Hepatocyte (in vitro differentiated cells): ENCODE data around the gene CTSL. TPM values are rescaled to one million over a fixed set of nuclear protein-coding genes. Genes with fewer than 3 reads are reported as not detected.

Source experiments
- DNase-seq: peaks from one replicate; pipeline ENCODE4 v3.0.0-alpha.2; 2016; ENCODE audit warnings: low spot score
- H2AFZ ChIP-seq: fragments of 200-600 bp; sonication (generic); 2 replicates; pipeline ENCODE4 v1.6.0; 2016; ENCODE audit warnings: antibody characterized with exemption, mild to moderate bottlenecking
- H3K27ac ChIP-seq: fragments of 200-600 bp; sonication (generic); 2 replicates; pipeline ENCODE4 v1.5.1; 2016; ENCODE audit warnings: mild to moderate bottlenecking
- H3K27me3 ChIP-seq: fragments of 200-600 bp; sonication (generic); 2 replicates; pipeline ENCODE4 v1.6.1; 2016
- H3K36me3 ChIP-seq: fragments of 200-600 bp; sonication (generic); replicated peaks from 2 replicates; pipeline ENCODE4 v1.5.1; 2016; ENCODE audit warnings: low read depth; ENCODE audit not compliant: insufficient read depth
- H3K4me1 ChIP-seq: fragments of 200-600 bp; sonication (generic); 2 replicates; pipeline ENCODE4 v1.5.1; 2016; ENCODE audit warnings: mild to moderate bottlenecking, moderate library complexity; ENCODE audit not compliant: insufficient read depth
- H3K4me2 ChIP-seq: fragments of 200-600 bp; sonication (generic); 2 replicates; pipeline ENCODE4 v1.6.0; 2016
- H3K4me3 ChIP-seq: fragments of 200-600 bp; sonication (generic); 2 replicates; pipeline ENCODE4 v1.5.1; 2016; ENCODE audit warnings: mild to moderate bottlenecking
- H3K79me2 ChIP-seq: fragments of 200-600 bp; sonication (generic); 2 replicates; pipeline ENCODE4 v1.6.0; 2017; ENCODE audit warnings: mild to moderate bottlenecking
- H3K9me2 ChIP-seq: fragments of 200-600 bp; sonication (generic); replicated peaks from 2 replicates; pipeline ENCODE4 v1.6.0; 2017; ENCODE audit warnings: mild to moderate bottlenecking; ENCODE audit not compliant: insufficient read depth
- H3K9me3 ChIP-seq: fragments of 200-600 bp; sonication (generic); 2 replicates; pipeline ENCODE4 v1.5.1; 2016; ENCODE audit warnings: low read depth, mild to moderate bottlenecking
- H4K20me1 ChIP-seq: fragments of 200-600 bp; sonication (generic); 2 replicates; pipeline ENCODE4 v1.6.0; 2016; ENCODE audit warnings: mild to moderate bottlenecking; ENCODE audit not compliant: insufficient read depth, poor library complexity, severe bottlenecking
- CTCF ChIP-seq: fragments of 200-600 bp; sonication (generic); IDR thresholded peaks from 2 replicates; pipeline ENCODE4 v1.5.1; 2016; ENCODE audit warnings: antibody characterized with exemption, mild to moderate bottlenecking; ENCODE audit not compliant: poor library complexity
- EZH2 ChIP-seq: fragments of 200-600 bp; sonication (generic); IDR thresholded peaks from 2 replicates; pipeline ENCODE4 v1.6.1; 2016; ENCODE audit warnings: antibody characterized with exemption, mild to moderate bottlenecking, borderline replicate concordance
- EZH2phosphoT487 ChIP-seq: fragments of 200-600 bp; sonication (generic); IDR thresholded peaks from one replicate; pipeline ENCODE4 v1.6.1; 2018; ENCODE audit warnings: antibody characterized with exemption, mild to moderate bottlenecking, low read depth, moderate library complexity; ENCODE audit not compliant: unreplicated experiment, severe bottlenecking
- WGBS: methylation state at CpG from one replicate; pipeline ENCODE4 v1.1.6; 2016; ENCODE audit warnings: low lambda C conversion rate; ENCODE audit errors: missing lambda C conversion rate; 5-methylcytosine and 5-hydroxymethylcytosine counted together
- polyA plus RNA-seq: library from polyadenylated mRNA; unstranded; fragments of >200 nt; fragmentation: Nextera tagmentation; extraction: Ambion mirVana; gene quantifications from 2 replicates; pipeline ENCODE4 v1.2.1, GENCODE V29; 2016
- total RNA-seq: library from RNA; depleted of rRNA; stranded (reverse); fragments of >200 nt; gene quantifications from 2 replicates; pipeline ENCODE4 v1.2.3, GENCODE V29; 2014

Gene CTSL
- total and polyA plus RNA-seq, 2 experiments from 2014 or later, result 341 to 365 TPM

GRCh38 chr9:87678650-87679355 is 47.1 kb upstream of the CTSL start:
- WGBS, result 76% methylated on average over 9 of the region's 9 CpGs
- no peaks in the 10 kb centered on the region for H3K9me3 ChIP-seq
- no peaks in the 10 kb centered on the region for H3K79me2 ChIP-seq
- H3K4me1 ChIP-seq, result no peaks in the 10 kb centered on the region
- no peaks in the 10 kb centered on the region for H3K9me2 ChIP-seq
- no peaks in the 10 kb centered on the region for H4K20me1 ChIP-seq
- peak; percentile 87 for DNase-seq
- H3K27ac ChIP-seq, result no peak overlapping the region
- no peak overlapping the region for H3K4me2 ChIP-seq
- H2AFZ ChIP-seq, result no peak overlapping the region
- H3K27me3 ChIP-seq, result no peaks in the 10 kb centered on the region
- no peak for TF ChIP-seq EZH2
- peak; percentile 86 for TF ChIP-seq CTCF
- no peak overlapping the region for H3K4me3 ChIP-seq
- H3K36me3 ChIP-seq, result no peaks in the 10 kb centered on the region

- no peak overlapping the region for H3K27ac ChIP-seq
- peak; percentile 4 for DNase-seq
- WGBS, result 96% methylated on average over 11 of the region's 11 CpGs
- no peaks in the 10 kb centered on the region for H3K79me2 ChIP-seq
- H3K36me3 ChIP-seq, result no peaks in the 10 kb centered on the region
- H3K4me1 ChIP-seq, result no peaks in the 10 kb centered on the region
- H4K20me1 ChIP-seq, result no peaks in the 10 kb centered on the region
- H3K27me3 ChIP-seq, result no peaks in the 10 kb centered on the region
- no peak overlapping the region for H3K4me2 ChIP-seq
- no peak overlapping the region for H2AFZ ChIP-seq
- no peak overlapping the region for H3K4me3 ChIP-seq
- H3K9me3 ChIP-seq, result no peaks in the 10 kb centered on the region
- TF ChIP-seq EZH2 (no peak), CTCF (no peak), EZH2phosphoT487 (no peak)
- H3K9me2 ChIP-seq, result no peaks in the 10 kb centered on the region
Measured at GRCh38 chr9:87681271-87682061, 44.5 kb upstream of the CTSL start.

GRCh38 chr9:87682085-87682484 is 43.8 kb upstream of the CTSL start:
- no peaks in the 10 kb centered on the region for H3K36me3 ChIP-seq
- no peak overlapping the region for H3K4me2 ChIP-seq
- H3K9me3 ChIP-seq, result no peaks in the 10 kb centered on the region
- 67% methylated on average over 4 of the region's 4 CpGs for WGBS
- no peaks in the 10 kb centered on the region for H3K79me2 ChIP-seq
- no peaks in the 10 kb centered on the region for H3K4me1 ChIP-seq
- TF ChIP-seq EZH2 (no peak), CTCF (no peak), EZH2phosphoT487 (no peak)
- no peaks in the 10 kb centered on the region for H4K20me1 ChIP-seq
- H3K27me3 ChIP-seq, result no peaks in the 10 kb centered on the region
- H3K9me2 ChIP-seq, result no peaks in the 10 kb centered on the region
- no peak overlapping the region for H3K4me3 ChIP-seq
- no peak overlapping the region for H3K27ac ChIP-seq
- no peak overlapping the region for H2AFZ ChIP-seq
- DNase-seq, result peak; percentile 2
